ENCODE measurements around the gene XXYLT1.

Gene XXYLT1

DNA sequence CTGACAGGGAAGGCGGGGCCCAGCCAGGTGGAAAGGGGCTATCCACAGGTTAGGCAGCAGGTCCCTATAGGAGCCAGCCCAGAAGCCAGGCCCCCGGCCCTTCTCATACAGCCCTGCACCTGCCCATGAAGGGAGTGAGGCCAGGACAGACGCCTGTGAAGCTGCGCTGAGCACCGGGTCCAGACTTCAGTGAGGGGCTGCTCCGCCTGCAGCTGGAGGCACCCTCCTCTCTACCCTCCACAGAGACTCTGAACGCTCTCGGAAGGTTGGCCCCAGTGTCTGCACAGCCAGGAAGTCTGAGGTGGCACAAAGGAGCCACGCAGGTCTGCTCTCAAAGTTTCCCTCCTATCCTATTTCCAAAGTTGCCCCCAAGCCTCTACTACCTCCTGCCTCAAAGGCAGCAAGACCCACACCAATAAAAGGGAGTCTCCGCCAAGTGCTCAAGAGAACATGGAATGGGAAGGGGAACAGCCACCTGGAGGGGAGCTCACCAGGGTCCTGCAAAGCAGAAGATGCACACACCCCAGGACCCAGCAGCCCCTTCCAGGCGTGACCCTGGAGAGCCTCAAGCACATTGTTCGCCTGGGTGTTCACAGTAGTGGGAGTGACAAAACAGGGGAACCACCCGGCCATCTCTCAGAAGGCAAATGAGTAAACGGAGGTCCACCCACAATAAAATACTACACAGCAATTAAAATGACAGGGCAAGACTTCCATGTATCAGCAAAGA, 19.5 kb downstream of the XXYLT1 start:
- no peak for DNase-seq (ENCODE audit: insufficient read length, low spot score)
- no peak for FAIRE-seq
- no peak for TF ChIP-seq POLR2A (IDR thresholded peaks at IDR 0.05; ENCODE audit: low read depth, low read length)

DNA sequence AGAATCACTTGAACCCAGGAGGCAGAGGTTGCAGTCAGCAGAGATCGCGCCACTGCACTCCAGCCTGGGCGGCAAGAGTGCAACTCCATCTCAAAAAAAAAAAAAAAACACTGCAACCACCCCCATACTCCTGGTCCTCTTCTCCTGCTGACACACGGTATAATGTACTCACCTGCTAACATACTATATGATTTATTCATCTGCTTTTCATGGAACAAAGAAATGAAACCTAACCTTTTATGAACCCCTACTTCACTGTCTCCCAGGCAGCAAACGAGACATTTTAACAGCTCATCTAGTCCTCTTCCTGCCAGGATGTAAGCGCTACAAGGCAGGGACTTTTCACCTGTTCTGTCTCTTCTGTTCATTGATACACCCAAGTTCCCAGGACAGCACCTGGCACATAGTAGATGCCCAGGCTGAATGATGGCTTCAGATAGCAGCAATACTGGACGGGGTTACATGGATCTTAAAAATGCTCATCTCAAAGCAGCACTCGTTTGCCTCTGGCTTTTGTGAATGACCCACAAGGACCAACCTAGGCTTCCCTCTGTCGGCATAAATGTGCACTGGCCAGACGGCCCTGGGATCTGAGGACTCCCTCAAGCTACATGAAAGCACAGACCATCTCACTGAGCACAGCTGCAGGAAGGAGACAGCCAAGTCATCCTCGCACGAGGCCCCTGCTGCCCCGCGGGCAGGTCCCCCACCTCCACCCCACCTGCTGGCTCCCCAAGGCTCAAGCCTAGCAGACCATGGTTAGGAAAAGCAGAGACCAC, 20.3 kb downstream of the XXYLT1 start:
- no peak for FAIRE-seq
- no peak for TF ChIP-seq POLR2A (IDR thresholded peaks at IDR 0.05; ENCODE audit: low read depth, low read length)
- DNase-seq (ENCODE audit: insufficient read length, low spot score), result no peak

DNA sequence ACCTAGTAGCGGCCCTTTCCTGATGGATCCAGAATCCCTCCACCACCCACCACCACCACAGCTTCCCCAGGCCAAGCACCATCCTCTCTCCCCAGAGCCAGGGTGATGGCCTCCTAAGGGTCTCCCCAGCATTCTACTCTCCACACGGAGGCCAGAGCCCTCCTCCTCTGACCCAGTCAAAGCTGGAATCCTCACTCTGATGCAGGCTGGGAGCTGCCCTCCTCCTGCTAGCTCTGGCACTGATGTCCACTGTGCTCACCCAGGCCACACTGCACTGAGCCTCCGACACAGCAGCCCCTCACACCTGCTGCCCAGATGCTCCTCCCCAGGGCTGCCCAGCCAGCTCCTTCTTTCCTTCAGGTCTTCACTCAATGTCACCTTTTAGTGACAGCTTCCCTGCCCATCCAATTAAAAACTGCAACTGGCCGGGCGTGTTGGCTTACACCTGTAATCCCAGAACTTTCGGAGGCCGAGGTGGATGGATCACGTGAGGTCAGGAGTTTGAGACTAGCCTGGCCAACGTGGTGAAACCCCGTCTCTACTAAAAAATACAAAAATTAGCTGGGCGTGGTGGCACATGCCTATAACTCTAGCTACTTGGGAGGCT, 21.0 kb downstream of the XXYLT1 start:
- no peak for TF ChIP-seq POLR2A (IDR thresholded peaks at IDR 0.05; ENCODE audit: low read depth, low read length)
- DNase-seq (ENCODE audit: insufficient read length, low spot score) (no peak), FAIRE-seq (no peak)

DNA sequence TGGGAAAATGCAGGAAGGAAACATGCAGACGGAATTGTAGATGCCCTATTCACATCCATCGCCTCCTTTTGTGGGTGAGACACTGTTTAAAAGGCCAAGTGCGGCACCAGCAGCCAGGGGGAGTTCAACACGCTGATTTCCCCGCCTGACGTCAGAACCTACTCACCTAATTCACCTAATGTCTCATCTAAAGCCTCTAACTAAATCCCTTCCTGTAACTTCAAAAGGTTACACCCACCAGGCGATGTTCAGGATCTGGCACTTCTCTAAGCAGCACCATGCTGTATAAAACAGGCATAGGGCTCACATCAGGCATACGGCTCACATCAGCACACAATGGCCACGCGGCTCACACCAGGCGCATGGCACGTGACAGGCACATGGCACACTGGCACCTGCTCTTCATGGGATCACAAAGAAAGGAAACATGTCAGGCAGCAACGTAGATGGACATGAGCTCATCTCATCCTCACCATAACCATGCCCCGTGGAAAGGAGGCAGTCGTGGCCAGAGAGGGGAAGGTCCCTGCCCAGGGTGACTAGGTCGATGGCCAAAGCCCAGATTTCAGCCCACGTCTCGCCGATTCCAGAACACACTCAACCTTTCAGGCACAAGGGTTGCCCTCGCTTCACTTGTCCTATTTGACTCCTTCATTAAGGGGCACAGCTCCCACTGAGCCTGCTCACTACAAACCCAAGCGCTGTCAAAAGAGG, 21.7 kb downstream of the XXYLT1 start:
- no peak for TF ChIP-seq POLR2A (IDR thresholded peaks at IDR 0.05; ENCODE audit: low read depth, low read length)
- no peak for FAIRE-seq
- no peak for DNase-seq (ENCODE audit: insufficient read length, low spot score)

DNA sequence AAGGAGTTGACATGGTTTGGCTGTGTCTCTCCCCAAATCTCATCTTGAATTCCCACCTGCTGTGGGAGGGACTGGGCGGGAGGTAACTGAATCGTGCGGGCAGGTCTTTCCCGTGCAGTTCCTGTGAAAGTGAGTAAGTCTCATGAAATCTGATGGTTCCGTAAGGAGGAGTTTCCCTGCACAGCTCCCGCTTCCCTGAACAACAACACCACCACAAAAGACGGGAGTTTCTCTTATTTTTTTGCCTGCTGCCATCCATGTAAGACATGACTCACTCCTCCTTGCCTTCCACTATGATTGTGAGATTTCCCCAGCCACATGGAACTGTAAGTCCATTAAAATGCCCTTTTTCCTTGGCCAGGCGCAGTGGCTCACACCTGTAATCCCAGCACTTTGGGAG, 22.7 kb downstream of the XXYLT1 start:
- DNase-seq (ENCODE audit: insufficient read length, low spot score), result no peak

DNA sequence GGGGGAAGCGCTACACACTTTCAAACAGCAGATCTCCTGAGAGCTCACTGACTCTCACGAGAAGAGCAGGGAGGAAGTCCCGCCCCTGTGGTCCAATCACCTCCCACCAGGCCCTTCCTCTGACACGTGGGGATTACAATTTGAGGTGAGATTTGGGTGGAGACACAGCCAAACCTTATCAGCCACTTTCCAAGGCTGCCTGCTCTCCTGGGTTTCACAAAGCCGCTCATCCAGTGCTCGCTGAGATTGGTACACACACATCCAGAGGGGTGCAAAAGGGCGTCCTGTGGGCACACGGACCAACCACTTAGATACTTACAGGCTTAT, 23.1 kb downstream of the XXYLT1 start:
- DNase-seq (ENCODE audit: insufficient read length, low spot score) (no peak), FAIRE-seq (no peak)
- TF ChIP-seq POLR2A (IDR thresholded peaks at IDR 0.05; ENCODE audit: low read depth, low read length), result no peak

More for the DNA sequence above, 22.7 kb downstream of the XXYLT1 start:
- no peak for TF ChIP-seq POLR2A (IDR thresholded peaks at IDR 0.05; ENCODE audit: low read depth, low read length)
- FAIRE-seq, result no peak

DNA sequence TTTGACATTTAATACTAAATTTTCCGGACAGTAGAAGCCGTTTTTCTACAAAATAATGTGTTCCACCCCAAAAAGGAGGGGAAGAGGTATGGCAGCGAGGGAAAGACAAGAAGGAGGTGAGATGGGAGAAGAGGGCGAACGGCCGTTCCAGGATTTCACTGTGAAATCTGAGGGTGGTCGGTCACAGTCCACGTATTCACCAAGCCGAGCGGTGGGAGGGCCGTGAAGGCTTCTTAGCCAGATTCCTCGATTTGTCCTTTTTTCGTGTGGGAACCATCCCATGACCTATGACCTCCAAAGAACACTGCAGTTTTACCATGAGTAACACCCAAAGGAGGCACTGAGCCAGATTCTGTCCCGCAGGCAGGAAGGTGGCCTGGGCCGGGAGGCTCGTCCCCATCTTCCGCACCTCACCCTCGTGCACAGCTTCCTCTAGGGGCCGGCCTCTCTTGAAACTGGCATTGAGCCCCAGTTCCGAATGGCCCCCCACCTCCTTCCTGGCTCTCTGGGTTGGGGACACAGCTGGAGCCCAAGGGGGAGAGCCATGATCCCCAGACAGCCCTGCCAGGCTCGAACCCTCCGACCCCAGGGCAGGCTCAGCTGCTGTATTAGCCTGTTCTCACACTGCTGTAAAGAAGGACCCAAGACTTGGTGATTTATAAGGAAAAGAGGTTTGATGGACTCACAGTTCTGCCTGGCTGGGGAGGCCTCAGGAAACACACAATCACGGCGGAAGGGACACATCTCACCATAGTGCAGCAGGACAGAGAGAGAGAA, 23.7 kb downstream of the XXYLT1 start:
- FAIRE-seq (no peak), DNase-seq (ENCODE audit: insufficient read length, low spot score) (no peak)
- no peak for TF ChIP-seq POLR2A (IDR thresholded peaks at IDR 0.05; ENCODE audit: low read depth, low read length)

DNA sequence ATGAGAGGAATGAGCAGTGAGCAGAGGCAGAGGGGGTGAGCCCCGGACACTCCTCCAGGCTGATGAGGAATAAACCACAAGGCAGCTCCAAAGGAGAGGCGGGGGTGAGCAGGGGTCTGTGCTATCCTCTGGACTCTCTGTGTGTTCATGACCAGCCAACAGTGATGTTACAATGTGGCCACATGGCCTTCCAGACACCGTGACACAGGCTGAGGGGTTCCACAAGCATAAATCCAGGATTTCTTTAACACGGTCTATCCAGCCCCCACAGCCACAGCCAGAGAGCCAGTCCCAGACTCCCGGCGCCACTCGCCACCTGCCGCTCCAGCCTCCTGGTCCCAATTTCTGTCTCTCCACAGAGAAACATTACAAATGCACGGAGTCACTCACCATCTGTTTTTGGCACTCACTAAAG, 24.4 kb downstream of the XXYLT1 start:
- FAIRE-seq (no peak), DNase-seq (ENCODE audit: insufficient read length, low spot score) (no peak)
- TF ChIP-seq POLR2A (IDR thresholded peaks at IDR 0.05; ENCODE audit: low read depth, low read length), result no peak

DNA sequence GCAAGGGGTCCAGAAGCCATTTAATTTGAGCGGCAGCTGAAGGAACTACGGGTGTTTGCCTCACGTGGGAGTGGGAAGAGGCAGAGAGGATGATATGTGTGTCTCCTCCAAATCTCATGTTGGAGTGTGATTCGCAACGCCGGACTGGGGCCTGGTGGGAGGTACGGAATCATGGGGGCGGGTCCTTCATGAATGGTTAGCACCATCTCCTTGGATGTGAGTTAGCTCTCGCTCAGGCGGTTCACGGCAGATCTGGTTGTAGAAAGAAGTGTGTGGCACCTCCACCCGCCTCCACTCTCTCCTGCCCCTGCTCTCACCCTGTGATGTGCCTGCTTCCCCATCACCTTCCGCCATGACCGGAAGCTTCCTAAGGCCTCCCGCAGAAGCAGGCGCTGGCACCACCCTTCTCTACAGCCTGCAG, 25.4 kb downstream of the XXYLT1 start:
- FAIRE-seq (no peak), DNase-seq (ENCODE audit: insufficient read length, low spot score) (no peak)
- TF ChIP-seq POLR2A (IDR thresholded peaks at IDR 0.05; ENCODE audit: low read depth, low read length), result no peak

DNA sequence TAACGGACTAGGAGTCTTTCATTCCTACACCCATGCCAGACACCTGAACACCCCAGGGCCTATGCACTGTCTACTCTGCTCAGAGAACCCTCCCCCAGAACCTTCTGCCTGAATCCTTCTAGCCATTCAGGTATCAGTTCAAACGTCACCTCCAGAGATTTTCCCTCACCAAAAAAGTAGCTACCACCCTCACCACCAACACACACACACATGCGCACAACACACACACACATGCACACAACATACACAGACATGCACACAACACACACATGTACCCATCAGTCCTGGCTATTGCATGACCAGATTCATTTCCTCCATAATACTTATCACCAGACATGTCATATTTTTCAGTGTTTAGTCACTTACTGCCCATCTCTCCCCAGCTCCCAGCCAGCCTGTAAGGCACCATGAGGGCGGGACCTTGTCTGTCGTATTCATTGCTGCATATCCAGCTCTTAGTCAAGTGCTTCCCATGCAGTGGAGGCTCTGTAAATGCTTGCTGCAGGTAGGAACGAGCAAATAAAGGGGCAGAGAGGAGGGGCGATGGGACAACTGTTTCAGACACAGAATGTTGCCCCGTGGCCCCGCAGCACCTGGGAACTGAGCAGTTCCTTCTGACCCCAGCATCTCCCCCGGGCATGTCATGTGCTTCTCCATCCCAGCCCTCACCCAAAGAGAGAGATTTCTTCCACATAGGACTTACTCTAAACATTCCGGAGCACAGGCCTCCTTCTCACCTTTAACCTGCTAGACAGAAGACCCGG, 29.2 kb downstream of the XXYLT1 start:
- TF ChIP-seq POLR2A (IDR thresholded peaks at IDR 0.05; ENCODE audit: low read depth, low read length), result no peak
- FAIRE-seq (no peak), DNase-seq (ENCODE audit: insufficient read length, low spot score) (no peak)

DNA sequence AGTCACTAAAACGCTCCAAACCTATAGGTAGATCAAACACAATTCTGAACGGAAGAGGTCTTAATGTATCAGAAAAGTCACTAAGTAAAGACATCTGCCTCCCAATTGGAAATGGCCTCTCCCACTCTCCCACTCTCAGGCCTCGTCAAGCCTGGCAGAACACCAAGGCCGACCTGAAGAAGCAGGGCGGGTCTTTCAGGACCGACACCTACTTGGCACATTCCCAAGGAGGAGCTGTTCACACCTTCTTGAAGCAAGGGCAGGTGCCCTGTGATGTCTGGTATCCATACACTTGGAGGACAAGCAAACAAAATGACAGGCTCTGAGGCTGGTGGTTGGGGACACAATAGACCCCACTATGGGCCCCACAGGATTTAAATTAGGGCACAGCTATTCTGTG, 30.0 kb downstream of the XXYLT1 start:
- FAIRE-seq (no peak), DNase-seq (ENCODE audit: insufficient read length, low spot score) (no peak)
- no peak for TF ChIP-seq POLR2A (IDR thresholded peaks at IDR 0.05; ENCODE audit: low read depth, low read length)

DNA sequence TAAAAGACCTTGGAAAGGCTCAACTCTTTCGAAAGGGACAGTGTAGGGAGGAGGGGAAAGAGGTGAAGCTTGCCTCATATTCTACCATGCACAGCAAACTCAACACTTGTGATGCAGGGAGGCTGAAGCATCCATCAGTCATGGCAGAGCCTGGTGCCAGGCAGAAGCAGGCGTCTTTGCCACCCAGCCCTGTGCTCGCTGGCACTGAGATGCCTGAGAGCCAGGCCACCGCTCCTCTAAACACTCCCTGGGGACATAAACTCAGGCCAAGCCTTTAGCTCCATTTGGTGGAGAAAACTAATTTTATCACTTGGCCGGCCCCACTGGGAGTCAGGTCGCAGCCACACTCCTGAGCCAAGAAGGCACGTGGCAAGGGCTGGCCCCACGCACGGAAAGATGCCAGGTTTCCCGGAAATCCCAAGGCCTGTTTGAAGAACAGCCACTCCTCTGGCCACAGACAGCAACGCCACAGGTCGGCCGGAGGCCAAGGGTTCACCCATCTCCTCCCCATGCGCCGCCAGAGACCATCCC, 30.7 kb downstream of the XXYLT1 start:
- FAIRE-seq (no peak), DNase-seq (ENCODE audit: insufficient read length, low spot score) (no peak)

More for the DNA sequence above, 30.7 kb downstream of the XXYLT1 start:
- TF ChIP-seq POLR2A (IDR thresholded peaks at IDR 0.05; ENCODE audit: low read depth, low read length), result no peak

Data from H54 (cell line).